NCI-H226 (cell line): ENCODE measurements around the gene RSKR.
A peak's percentile ranks its signal among the peaks of the same experiment; 100 is the strongest.
"Not testable (repeated sequence)": the region's sequence is repeated elsewhere in the genome, so short reads cannot be mapped to it uniquely, and the experiment has no call there.

Experiments used
- DNase-seq: peaks from one replicate; pipeline ENCODE4 v3.0.0-alpha.2; 2015

The RSKR gene, protein sequence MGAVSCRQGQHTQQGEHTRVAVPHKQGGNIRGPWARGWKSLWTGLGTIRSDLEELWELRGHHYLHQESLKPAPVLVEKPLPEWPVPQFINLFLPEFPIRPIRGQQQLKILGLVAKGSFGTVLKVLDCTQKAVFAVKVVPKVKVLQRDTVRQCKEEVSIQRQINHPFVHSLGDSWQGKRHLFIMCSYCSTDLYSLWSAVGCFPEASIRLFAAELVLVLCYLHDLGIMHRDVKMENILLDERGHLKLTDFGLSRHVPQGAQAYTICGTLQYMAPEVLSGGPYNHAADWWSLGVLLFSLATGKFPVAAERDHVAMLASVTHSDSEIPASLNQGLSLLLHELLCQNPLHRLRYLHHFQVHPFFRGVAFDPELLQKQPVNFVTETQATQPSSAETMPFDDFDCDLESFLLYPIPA

GRCh38 chr17:28613931-28614381, at the start of gene RSKR:
Gene RSKR, minus strand, starts transcription at chr17:28614185. Its CDS starts 24 bp downstream, at chr17:28614161.
- no peak for DNase-seq

DNA sequence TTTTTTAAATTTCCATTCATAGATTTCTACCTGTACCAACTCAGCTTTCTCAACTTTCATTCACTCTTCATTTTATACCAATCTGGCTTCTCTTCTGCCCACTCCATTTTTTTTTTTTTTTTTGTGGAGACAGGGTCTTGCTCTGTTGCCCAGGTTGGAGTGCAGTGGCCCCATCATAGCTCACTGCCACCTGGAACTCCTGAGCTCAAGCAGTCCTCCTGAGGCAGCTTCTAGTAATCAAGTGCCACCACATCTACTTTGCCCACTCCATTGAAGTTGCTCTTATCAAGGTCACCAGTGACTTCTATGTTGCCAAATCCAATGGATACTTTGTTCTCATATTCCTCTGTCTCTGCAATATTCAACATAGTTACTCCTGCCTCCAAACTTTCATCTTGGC, 49.7 kb upstream of the RSKR start:
- no peak for DNase-seq

- no peak for DNase-seq
Observed at GRCh38 chr17:28662527-28662829, 48.5 kb upstream of the RSKR start.

- DNase-seq: peak; percentile 80
Observed at GRCh38 chr17:28661635-28662526, 47.9 kb upstream of the RSKR start, which contains the start of the genes SDF2 and SUPT6H. Gene SDF2, minus strand, starts transcription at chr17:28661906. Its CDS starts 30 bp downstream, at chr17:28661876. Gene SUPT6H, plus strand, starts transcription at chr17:28662205. Its CDS starts 11,197 bp downstream, at chr17:28673402.

GRCh38 chr17:28659497-28659881, 45.5 kb upstream of the RSKR start:
- DNase-seq: not testable (repeated sequence)

GRCh38 chr17:28658766-28659496, 44.9 kb upstream of the RSKR start:
- DNase-seq: not testable (repeated sequence)

GRCh38 chr17:28658342-28658741, 44.4 kb upstream of the RSKR start:
- DNase-seq: not testable (repeated sequence)

DNA sequence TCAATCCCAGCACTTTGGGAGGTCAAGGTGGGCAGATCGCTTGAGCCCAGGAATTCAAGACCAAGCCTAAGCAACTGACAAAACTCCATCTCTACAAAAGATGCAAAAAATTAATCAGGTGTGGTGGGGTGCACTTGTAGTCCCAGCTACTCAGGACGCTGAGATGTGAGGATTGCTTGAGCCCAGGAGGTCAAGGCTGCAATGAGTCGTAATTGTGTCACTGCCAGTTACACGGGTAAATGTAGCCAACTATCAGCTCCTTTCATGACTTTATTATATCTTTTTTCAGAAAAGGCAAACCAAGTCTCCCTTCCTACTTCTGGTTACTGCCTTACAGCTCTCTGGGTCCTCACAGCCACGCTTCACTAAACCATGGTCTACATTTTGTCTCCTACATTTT, 43.8 kb upstream of the RSKR start:
- no peak for DNase-seq

DNA sequence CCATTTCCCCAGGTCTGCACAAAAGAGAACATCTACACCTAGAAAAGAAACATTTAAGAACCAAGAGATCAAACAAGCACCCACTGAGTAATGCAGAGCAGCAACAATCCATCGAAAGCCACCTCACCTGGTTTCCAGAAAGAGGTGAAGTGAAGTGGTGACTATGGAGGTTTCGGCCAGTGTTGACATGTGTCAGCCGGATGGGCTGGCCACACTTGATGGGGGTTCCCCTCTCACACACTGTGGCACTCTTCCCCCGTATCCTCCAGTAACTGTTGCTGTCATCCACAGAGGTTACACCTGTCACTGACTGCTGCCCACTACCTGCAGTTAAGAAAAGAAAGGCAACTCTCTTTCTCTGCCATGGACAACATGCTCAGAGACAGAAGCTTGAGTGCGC, 41.2 kb upstream of the RSKR start:
- DNase-seq: no peak

DNA sequence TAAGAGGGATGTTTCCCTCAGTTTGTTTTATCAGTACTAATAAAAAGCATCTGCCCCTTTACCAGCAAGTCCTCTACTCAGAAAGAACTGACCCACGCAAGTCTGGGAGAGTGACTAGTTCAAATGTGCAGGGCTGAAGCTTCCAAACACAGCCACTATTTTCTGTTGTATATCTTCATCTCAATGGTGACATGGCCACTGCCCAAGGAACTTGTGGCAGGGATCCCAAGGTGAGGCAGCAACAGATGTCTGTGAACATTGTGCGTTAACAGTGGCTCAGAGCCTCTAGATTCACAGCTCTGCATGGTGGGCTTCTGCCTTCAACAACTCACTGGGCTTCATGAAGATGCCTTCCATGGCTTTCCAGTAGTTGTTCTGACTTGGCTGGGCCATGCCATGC, 34.7 kb upstream of the RSKR start:
- no peak for DNase-seq

DNA sequence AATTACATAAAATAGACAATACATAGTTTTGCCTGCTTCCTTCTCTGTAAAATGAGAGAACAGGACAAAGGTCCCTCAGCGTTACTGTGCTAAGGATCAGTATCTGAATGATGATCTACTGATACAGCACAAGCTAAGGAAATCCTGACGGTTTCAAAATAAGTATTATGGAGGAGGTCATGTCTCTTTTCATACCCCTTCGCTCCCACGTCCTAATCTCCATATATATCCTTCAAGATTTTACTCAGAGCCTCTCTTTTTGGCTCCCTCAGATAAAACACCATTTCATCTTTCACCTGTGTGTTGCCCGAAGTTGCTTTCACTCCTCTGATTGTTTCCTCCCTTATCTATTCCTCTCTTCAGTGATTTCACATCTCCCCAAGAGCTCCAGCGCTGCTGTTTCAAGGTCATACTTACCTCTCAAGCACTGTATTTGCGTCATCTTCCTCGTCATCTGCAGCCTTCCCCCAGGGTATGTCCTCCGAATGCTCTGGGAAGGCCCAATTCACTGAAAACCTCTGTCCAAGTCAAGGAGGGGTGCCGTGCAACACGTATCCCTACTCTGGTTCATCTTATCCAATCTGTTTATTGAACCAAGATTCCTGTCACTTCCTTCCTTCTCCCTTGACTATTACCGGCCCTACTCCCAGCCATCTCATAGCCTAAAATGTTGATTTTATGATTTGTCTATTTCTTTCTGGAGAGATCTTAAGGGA, 32.2 kb upstream of the RSKR start:
- no peak for DNase-seq

- no peak for DNase-seq
Observed at GRCh38 chr17:28645576-28645939, 31.6 kb upstream of the RSKR start.

GRCh38 chr17:28644787-28645575, 31.0 kb upstream of the RSKR start, which contains the start of gene BLTP2:
Gene BLTP2, minus strand, starts transcription at chr17:28645158. Its CDS starts 102 bp downstream, at chr17:28645056.
- peak; percentile 95 for DNase-seq

GRCh38 chr17:28643983-28644786, 30.2 kb upstream of the RSKR start:
- no peak for DNase-seq

- no peak for DNase-seq
Observed at GRCh38 chr17:28641579-28641978, 27.6 kb upstream of the RSKR start.

DNA sequence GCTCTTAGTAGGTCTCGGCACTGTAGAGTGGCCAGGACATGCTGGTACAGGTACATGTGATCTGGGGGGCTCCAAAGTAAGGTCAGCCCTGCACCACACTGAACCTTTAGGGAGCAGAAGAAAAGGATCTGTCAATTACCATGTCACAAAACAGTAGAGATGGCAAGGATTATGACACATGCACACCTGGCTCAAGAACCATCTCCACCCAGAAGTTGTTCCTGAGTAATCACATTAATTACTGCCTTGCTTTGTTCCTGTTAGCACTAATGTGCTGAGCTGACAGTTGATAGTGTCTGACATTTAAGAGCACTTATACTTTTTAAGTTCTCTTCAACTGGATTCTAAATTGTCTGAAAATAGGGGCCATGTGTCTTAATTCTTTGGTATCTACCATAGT, 21.5 kb upstream of the RSKR start:
- DNase-seq: no peak

DNA sequence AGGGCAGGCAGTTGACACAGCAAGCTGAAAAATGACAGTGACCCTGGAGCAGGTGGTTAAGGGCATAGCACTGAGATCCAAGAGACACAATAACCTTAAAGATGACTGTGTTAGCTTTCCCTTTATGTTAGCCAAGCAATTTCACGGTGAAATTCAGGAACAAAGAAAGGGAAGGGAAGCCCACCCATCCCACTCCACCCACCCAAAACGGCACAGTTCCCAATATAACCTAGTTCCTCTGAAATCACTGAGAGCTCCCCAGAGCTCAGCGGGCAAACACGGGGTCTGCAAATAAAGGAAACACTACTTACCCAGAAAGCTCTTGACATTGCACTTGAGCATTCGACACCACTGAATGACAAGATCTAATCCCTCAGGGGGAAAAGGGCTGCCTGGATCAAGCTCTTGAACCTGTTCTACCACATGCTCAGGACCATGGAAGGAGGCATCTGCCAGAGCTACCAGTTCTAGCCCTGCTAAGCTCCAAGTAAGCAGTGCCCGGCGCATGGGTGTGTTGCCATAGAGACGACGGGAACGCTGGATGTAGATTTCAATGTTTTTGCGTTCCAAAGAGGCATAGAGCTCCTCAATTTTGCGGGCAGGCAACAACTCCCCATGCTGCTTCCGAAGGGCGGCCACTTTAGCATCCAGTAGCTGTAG, 20.4 kb upstream of the RSKR start:
- no peak for DNase-seq

GRCh38 chr17:28626818-28627217, 12.8 kb upstream of the RSKR start:
- DNase-seq: no peak

DNA sequence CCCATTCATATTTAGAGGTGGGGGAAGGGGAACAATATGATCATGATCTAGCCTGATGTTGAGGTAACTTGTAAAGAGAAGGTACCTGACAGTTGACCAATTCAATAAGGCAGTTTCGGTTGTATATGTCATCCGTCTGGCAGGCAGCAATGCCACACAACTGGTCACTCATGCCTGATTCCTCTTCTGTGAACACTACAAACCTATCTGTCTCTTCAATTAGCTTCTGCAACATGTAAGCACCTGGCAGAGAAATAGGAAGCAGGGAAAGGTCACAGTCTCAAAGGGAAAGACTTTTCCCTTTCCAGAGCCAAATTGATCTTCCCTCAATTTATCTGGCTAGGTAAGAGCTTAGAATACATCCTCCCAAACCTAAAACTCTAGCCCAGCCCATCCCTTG, 10.2 kb upstream of the RSKR start:
- no peak for DNase-seq

GRCh38 chr17:28623696-28624095, 9.7 kb upstream of the RSKR start:
- DNase-seq: no peak
